ENCODE results near the gene ZYG11A.
A peak's percentile ranks its signal among the peaks of the same experiment; 100 is the strongest.

Gene ZYG11A

GRCh38 chr1:52919051-52919722, 76.6 kb downstream of the ZYG11A start:
- no peak for DNase-seq

- DNase-seq, result no peak
These were observed 77.3 kb downstream of the ZYG11A start for GRCh38 chr1:52919723-52920483.

GRCh38 chr1:52920791-52921291, 78.3 kb downstream of the ZYG11A start:
- DNase-seq, result no peak

- peak; percentile 4 for DNase-seq
These were observed 83.0 kb downstream of the ZYG11A start for GRCh38 chr1:52925571-52926005.

- no peak for DNase-seq
These were observed 84.3 kb downstream of the ZYG11A start for GRCh38 chr1:52926864-52927211.

GRCh38 chr1:52927212-52928014, 84.9 kb downstream of the ZYG11A start, which contains the start of gene SCP2:
SCP2 (plus strand) TSS chr1:52927276; CDS start chr1:52927397, 121 bp downstream.
- DNase-seq, result peak; percentile 44

- no peak for DNase-seq
These were observed 85.5 kb downstream of the ZYG11A start for GRCh38 chr1:52928015-52928404.

GRCh38 chr1:52929019-52929418, 86.5 kb downstream of the ZYG11A start:
- no peak for DNase-seq

GRCh38 chr1:52937433-52938182, 95.0 kb downstream of the ZYG11A start:
- no peak for DNase-seq

- no peak for DNase-seq
These were observed 95.6 kb downstream of the ZYG11A start for GRCh38 chr1:52938183-52938451.

- no peak for DNase-seq
These were observed 101.4 kb downstream of the ZYG11A start for GRCh38 chr1:52943876-52944416.

- no peak for DNase-seq
These were observed 102.0 kb downstream of the ZYG11A start for GRCh38 chr1:52944566-52944965.

All from NCI-H1694 treated with DMSO at 0.1 percent for 48 hours (cell line).